HL-60/S4 treated with retinoic acid at 250 ng/mL for 4 days and 3 days (cell line): ENCODE data around the gene YIF1A.
"Not testable (repeated sequence)": the region's sequence is repeated elsewhere in the genome, so short reads cannot be mapped to it uniquely, and the experiment has no call there.

Source experiments
- in situ Hi-C: fragments of 300-500 bp; cut with MboI; formaldehyde crosslinking; loops from 2 replicates; pipeline ENCODE4 v1.7.0; 2022; ENCODE audit warnings: low sequenced_read_pairs

YIF1A gene

GRCh38 chr11:66272596-66272995 lies 16.3 kb downstream of the YIF1A start:
- in situ Hi-C loops = no loop called here

GRCh38 chr11:66271816-66272215 lies 17.1 kb downstream of the YIF1A start:
- in situ Hi-C loops = no loop called here

- in situ Hi-C loops = no loop called here
Observed at GRCh38 chr11:66268952-66269905, 19.7 kb downstream of the YIF1A start.

- in situ Hi-C loops = no loop called here
Observed at GRCh38 chr11:66268244-66268951, 20.5 kb downstream of the YIF1A start, which contains the start of gene RAB1B. Gene RAB1B (plus strand): TSS chr11:66268639. CDS start chr11:66268680, 41 bp downstream.

GRCh38 chr11:66267379-66268243 lies 21.3 kb downstream of the YIF1A start:
- in situ Hi-C loops = no loop called here

GRCh38 chr11:66267039-66267378 lies 21.9 kb downstream of the YIF1A start:
- in situ Hi-C loops = no loop called here

- in situ Hi-C loops = no loop called here
Observed at GRCh38 chr11:66266378-66267038, 22.4 kb downstream of the YIF1A start.

GRCh38 chr11:66265531-66266377 lies 23.2 kb downstream of the YIF1A start:
- in situ Hi-C loops = no loop called here

- in situ Hi-C loops = no loop called here
Observed at GRCh38 chr11:66264914-66265313, 24.0 kb downstream of the YIF1A start.

GRCh38 chr11:66264383-66264782 lies 24.6 kb downstream of the YIF1A start:
- in situ Hi-C loops = no loop called here

GRCh38 chr11:66263785-66264184 lies 25.2 kb downstream of the YIF1A start:
- in situ Hi-C loops = no loop called here

- in situ Hi-C loops = no loop called here
Observed at GRCh38 chr11:66263231-66263630, 25.7 kb downstream of the YIF1A start.

GRCh38 chr11:66262696-66263095 lies 26.2 kb downstream of the YIF1A start:
- in situ Hi-C loops = no loop called here

GRCh38 chr11:66262191-66262590 lies 26.8 kb downstream of the YIF1A start:
- in situ Hi-C loops = no loop called here

GRCh38 chr11:66261578-66261977 lies 27.4 kb downstream of the YIF1A start:
- in situ Hi-C loops = no loop called here

- in situ Hi-C loops = no loop called here
Observed at GRCh38 chr11:66259956-66260355, 29.0 kb downstream of the YIF1A start.

- in situ Hi-C loops = no loop called here
Observed at GRCh38 chr11:66259225-66259624, 29.7 kb downstream of the YIF1A start.

- in situ Hi-C loops = no loop called here
Observed at GRCh38 chr11:66258473-66258893, 30.5 kb downstream of the YIF1A start.

- in situ Hi-C loops = not testable (repeated sequence)
Observed at GRCh38 chr11:66253081-66253480, 35.9 kb downstream of the YIF1A start.

GRCh38 chr11:66251809-66252208 lies 37.1 kb downstream of the YIF1A start:
- in situ Hi-C loops = no loop called here
